Activated CD8-positive, alpha-beta memory T cell treated with anti-CD3 and anti-CD28 coated beads, Interleukin-2, amount 50 U/mL, for 48 hours (primary cell): ENCODE data around the gene GREM2.

Source experiments
- DNase-seq: peaks from one replicate; pipeline ENCODE4 v3.0.0-alpha.2; 2020

GREM2 gene

GRCh38 chr1:240555524-240555923 lies 56.4 kb downstream of the GREM2 start:
- DNase-seq, result no peak

DNA sequence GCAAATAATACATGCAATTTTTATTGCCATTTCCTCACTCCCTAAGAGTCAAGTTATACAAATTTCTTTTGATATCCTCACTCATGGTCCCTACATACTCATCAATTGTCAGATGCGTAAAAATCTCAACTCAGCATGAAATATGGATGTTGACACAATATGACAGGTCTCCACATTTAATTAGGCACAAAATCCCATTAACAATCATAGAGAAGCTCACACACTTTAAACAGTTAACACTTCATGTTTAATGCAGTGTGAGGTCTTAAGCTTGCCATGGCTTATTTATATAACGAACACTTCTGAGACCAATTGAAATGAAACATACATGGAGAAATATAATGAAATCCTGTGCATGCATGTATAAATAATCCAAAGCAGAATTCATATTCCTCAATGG lies 58.6 kb downstream of the GREM2 start:
- no peak for DNase-seq

DNA sequence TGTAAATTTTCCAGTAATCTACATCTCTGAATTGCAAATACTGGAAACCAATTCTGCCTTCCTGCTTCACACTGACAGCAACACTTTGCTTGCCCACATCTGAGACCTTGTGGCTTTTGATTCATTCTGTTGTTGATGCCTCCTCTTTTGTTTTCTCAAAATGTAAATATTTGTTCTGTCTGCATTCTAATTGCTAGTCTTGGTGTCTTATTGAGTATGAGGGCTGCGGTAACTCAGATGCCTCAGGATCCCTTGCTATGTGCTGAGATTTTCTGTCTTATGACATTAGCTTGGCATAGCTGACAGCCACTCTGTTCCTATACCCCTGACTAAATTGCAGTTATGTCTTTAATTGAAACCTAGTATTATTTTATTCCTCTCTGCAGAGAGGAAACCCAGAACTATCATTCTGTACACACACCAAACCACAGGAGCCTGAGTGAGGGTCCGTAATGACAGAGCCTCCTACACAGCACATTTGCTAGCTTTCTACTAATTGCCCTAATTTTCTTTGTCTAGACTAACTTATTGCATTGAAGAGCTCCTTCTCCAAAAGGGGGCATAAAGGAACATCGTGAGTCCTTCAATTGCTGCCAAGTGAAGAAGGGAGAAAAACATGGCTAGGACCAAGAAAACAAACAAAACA lies 72.1 kb downstream of the GREM2 start:
- no peak for DNase-seq

DNA sequence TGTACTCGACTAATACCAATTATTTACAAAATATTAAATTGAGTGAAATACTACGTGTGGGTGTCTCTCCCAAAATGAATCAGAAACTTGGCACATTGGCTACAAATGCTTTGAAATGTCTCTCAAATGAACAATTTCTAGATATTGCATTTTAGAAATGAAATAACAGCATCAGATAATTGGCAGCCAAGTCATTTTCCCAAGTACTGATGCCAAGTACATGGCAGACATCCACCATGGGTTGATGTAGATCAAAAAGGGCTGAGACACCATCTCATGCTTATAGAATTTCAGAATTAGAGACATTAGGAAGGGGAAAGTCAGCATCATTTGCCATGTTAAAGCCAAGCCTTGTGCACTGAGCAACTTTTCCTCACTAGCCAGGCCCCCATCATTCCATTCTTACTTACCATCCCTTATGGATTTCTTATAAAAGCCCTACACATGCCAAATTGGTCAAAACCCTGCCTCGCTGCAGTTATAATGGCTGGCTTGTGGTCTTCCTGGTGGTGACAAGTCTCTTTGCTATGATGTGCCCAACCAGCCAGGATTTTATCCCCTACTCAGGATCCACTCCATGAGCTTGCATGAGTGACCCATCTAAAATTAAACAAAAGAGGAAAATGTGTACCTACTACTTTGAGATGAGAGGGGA lies 73.1 kb downstream of the GREM2 start:
- DNase-seq, result no peak

GRCh38 chr1:240533154-240533780 lies 78.7 kb downstream of the GREM2 start:
- no peak for DNase-seq

DNA sequence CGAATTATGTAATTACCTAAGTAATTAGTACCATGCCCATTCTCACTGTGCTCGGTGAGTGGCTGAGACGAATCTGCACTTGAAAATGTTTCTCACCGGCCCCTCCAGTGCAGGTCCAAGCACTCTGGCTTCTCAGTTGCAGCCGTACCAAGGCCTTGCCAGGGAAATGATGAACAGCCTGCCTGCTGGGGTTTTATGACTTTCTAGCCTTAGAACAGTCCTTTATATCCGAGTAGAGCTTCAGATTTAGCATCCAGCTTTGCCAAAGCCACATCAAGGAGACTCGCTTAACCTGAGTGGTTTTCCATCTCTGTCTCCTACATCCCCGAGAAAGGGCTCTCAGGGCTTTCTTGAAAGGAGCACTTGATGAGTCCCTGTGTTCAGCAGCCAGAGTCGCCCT lies 83.4 kb downstream of the GREM2 start:
- DNase-seq, result no peak

DNA sequence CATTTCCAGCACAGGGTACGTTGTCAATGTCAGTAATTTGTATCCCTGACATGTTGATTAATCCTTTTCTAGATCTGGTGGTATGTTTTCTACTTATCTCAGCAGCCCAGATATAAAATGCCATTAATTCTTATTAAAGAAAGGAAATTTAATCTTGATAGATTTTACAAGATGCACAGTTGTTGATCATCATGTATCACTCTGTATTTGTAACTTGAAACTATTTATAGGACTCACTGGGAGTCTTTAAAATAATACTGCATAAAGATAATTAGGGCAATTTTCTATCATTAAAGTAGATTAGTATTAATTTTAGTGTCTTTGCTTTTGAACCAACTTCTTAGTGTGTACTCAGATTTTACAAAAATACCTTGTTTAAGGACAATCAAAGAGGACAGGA lies 84.9 kb downstream of the GREM2 start:
- no peak for DNase-seq

DNA sequence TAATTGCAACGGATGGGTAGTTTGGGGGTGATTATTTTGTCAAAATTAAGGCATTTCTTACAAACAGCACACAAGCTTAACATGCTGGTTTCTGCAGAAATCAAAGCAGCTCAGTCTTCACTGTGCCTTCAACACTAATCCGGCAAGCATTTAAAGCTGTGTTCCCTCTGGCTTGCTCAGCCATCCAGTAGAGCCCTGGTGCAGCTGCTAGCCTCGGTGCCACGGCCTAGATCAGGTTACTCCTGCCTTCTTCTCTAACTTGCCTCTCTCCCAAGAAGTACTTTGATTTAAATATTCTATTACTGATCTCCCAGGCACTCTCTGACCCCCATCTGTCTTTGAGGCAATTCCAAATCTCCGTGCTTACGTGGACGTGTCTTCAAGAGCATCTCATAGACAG lies 85.6 kb downstream of the GREM2 start:
- DNase-seq, result no peak

- DNase-seq, result no peak
Observed at GRCh38 chr1:240524356-240525069, 87.4 kb downstream of the GREM2 start.

- no peak for DNase-seq
Observed at GRCh38 chr1:240522122-240522822, 89.7 kb downstream of the GREM2 start.

GRCh38 chr1:240517891-240518290 lies 94.1 kb downstream of the GREM2 start:
- no peak for DNase-seq

DNA sequence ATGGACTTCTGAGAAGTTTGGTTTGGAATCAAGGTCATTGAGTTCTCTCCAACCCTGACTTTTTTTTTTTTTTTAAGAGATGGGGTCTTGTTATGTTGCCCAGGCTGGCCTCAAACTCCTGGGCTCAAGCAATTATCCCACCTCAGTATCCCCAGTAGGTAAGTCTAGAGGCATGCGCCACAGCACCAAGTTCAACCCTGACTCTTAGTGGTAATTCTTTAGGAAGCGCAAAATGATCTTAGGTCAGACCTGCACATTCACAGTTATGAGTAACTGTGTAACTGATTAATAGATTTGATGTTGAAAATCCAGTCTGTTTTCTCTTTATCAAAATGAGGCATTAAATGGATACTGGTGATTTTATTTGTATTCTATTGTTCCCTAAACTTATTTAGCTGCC lies 95.9 kb downstream of the GREM2 start:
- no peak for DNase-seq

DNA sequence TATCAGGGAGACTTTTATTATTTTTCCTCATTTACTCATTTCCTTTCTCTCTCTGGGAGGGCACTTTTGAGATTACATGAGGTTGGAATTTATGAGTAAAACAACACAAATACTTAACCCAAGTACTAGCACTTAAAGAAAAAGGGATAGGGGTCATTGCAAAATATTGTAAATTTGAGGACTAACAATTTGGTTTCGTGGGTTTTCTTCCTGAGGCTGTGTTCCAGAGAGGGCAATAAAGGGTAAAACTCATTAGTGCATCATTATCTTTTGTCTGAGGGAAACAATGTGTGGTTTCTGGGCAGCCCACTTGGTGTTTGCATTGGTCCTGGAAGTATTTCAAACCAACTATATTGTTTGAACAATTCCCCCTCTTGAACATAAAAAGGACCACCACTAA lies 96.5 kb downstream of the GREM2 start:
- no peak for DNase-seq

- no peak for DNase-seq
Observed at GRCh38 chr1:240511789-240512188, 100.2 kb downstream of the GREM2 start.

DNA sequence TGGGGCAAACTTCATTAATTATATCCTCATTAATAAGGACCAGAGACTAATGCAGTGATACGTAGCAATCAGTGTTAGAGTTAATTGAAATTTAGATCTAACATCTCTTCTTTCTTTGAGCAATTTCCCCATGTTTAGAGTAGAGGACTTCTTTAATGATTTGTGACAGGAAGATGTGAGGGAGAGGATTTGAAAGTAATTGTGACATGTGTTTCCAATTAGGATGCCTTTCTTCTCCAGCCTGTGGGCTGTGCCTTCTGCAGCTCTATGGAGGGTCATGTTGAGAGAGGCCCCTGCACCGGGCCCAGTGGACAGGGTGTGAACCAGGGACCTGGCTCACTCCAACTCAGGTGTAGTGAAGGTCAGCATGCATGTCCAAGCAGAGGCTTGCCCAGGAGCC lies 103.0 kb downstream of the GREM2 start:
- DNase-seq, result no peak

DNA sequence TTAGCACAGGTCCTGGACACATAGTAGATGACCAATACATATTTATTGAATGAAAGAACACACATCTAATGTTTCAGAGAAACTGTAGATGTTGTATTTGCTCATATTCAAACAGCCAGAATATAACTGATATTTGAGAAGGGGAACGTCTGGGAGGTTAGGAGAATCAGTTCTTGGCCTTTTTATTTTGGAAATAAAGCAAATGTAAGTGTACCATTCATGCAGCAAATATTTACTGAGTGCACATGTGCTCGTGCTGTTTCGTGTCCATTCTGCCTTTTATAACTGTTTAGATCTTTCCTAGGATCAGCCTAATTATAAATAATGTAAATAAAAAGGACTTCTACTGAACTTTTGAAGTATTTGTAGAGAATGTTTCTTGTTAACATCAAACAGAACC lies 103.8 kb downstream of the GREM2 start:
- DNase-seq, result no peak

DNA sequence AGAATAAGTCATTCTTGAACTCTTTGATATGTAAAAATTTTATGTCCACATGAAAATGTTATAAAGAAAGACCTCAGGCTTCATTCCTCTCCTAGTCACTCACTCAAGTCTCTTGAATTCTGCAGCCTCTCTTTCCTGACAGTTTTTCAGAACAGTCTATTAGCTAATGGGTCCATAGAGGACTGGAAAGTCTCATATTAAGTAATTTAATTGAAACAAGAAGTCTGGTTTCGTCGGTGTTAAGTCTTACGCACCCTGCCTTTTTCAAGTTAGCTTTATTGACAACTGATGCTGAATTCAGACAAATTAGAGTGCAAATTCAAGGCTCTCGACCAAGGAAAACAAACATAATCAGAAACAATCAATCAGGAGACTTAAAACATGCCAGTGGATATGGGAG lies 105.8 kb downstream of the GREM2 start:
- no peak for DNase-seq

GRCh38 chr1:240503558-240503957 lies 108.4 kb downstream of the GREM2 start:
- DNase-seq, result no peak

- DNase-seq, result no peak
Observed at GRCh38 chr1:240503036-240503435, 108.9 kb downstream of the GREM2 start.

GRCh38 chr1:240501115-240501514 lies 110.8 kb downstream of the GREM2 start:
- no peak for DNase-seq

GRCh38 chr1:240500647-240501046 lies 111.3 kb downstream of the GREM2 start:
- DNase-seq, result no peak

DNA sequence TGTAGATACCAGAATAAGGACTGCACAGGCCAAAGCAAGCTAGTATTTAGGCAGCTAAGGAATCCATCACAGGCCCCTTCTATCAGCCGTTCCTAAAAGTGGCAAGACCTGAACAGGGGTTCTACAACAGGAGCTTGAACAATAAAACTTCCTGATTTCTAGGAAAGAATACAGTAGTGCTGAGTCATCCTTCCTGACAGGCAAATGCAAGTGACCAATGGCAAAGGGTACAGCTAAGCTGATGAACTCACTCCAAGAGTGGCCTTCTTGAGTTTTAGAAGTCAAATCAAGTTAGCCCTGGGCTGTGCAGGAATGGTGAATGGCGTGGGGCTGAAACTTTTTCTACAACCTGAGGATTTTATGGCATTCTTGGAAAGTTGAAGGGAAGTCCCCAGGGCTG lies 112.9 kb downstream of the GREM2 start:
- no peak for DNase-seq

GRCh38 chr1:240498335-240498734 lies 113.6 kb downstream of the GREM2 start:
- DNase-seq, result no peak
